Fibroblast of villous mesenchyme (primary cell): ENCODE results near the gene CCDC60. TPM values are rescaled to one million over a fixed set of nuclear protein-coding genes. Genes with fewer than 3 reads are reported as not detected.

Experiments
- DNase-seq: peaks from one replicate; pipeline ENCODE4 v3.0.0-alpha.2; 2010; ENCODE audit warnings: low read depth
- H3K4me3 ChIP-seq: 2 replicates; pipeline ENCODE4 v1.5.1; 2011; ENCODE audit warnings: low read depth, mild to moderate bottlenecking, low read length
- total RNA-seq: library from RNA; depleted of rRNA; stranded (reverse); fragments of >200 nt; gene quantifications from 2 replicates; pipeline ENCODE4 v1.2.3, GENCODE V29; 2012
- TF ChIP-seq, protein P1 (sequence below): IDR thresholded peaks from 2 replicates; pipeline ENCODE4 v1.5.1; 2012; ENCODE audit warnings: low read depth, mild to moderate bottlenecking, low read length; ENCODE audit not compliant: insufficient read depth

CCDC60 gene
- total RNA-seq, 1 donor = not detected

DNA sequence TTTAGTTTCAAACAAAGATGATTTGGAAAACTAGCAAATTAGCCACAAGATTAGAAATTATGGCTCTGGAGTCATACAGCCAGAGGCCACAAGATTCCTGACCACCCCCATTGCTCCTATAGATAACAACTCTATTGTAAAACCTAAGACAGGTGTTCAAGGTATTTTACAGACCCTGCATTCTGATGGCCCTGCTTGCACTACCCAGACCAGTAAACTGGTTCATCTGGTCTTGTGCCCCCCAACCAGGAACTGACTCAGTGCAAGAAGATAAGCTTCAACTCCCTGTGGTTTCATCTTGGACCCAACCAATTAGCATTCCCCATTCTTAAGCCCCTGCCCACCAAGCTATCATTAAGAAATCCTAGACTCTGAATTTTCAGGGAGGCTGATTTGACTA is 125.0 kb downstream of the CCDC60 start:
- TF ChIP-seq, protein P1, sequence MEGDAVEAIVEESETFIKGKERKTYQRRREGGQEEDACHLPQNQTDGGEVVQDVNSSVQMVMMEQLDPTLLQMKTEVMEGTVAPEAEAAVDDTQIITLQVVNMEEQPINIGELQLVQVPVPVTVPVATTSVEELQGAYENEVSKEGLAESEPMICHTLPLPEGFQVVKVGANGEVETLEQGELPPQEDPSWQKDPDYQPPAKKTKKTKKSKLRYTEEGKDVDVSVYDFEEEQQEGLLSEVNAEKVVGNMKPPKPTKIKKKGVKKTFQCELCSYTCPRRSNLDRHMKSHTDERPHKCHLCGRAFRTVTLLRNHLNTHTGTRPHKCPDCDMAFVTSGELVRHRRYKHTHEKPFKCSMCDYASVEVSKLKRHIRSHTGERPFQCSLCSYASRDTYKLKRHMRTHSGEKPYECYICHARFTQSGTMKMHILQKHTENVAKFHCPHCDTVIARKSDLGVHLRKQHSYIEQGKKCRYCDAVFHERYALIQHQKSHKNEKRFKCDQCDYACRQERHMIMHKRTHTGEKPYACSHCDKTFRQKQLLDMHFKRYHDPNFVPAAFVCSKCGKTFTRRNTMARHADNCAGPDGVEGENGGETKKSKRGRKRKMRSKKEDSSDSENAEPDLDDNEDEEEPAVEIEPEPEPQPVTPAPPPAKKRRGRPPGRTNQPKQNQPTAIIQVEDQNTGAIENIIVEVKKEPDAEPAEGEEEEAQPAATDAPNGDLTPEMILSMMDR = no peak
- DNase-seq = no peak
- no peak overlapping the region for H3K4me3 ChIP-seq

GRCh38 chr12:119460876-119461275 is 126.3 kb downstream of the CCDC60 start:
- DNase-seq = no peak
- H3K4me3 ChIP-seq = no peak overlapping the region
- TF ChIP-seq, protein P1 = no peak

- TF ChIP-seq, protein P1 = no peak
- no peak overlapping the region for H3K4me3 ChIP-seq
- no peak for DNase-seq
Measured at GRCh38 chr12:119461636-119462214, 127.2 kb downstream of the CCDC60 start.

- no peak overlapping the region for H3K4me3 ChIP-seq
- TF ChIP-seq, protein P1 = no peak
Measured at GRCh38 chr12:119463211-119463926, 128.8 kb downstream of the CCDC60 start.

GRCh38 chr12:119468296-119468695 is 133.8 kb downstream of the CCDC60 start:
- no peak overlapping the region for H3K4me3 ChIP-seq
- TF ChIP-seq, protein P1 = no peak
- no peak for DNase-seq

More at GRCh38 chr12:119463211-119463926, 128.8 kb downstream of the CCDC60 start:
- no peak for DNase-seq

GRCh38 chr12:119475650-119476049 is 141.1 kb downstream of the CCDC60 start:
- no peak for DNase-seq
- TF ChIP-seq, protein P1 = no peak
- no peak overlapping the region for H3K4me3 ChIP-seq
